DLD1 (cell line): ENCODE results near the gene CACTIN.
"Not testable (repeated sequence)": the region's sequence is repeated elsewhere in the genome, so short reads cannot be mapped to it uniquely, and the experiment has no call there.

Source experiments
- in situ Hi-C: cut with HindIII; loops from 2 replicates; pipeline ENCODE4 v1.10.0; 2017; ENCODE audit warnings: low sequenced_read_pairs

The CACTIN gene

DNA sequence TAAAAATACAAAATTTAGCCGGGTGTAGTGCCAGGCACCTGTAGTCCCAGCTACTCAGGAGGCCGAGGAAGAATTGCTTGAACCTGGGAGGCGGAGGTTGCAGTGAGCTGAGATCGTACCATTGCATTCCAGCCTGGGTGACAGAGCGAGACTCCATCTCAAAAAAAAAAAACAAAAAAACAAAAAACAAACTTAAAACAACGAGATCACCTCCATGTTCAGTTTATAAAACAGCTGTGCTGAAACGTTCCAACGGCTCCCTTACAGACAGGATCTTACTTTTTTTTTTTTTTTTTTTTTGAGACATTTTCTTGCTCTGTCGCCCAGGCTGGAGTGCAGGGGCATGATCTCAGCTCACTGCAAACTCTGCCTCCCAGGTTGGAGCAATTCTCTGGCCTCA, 2.2 kb upstream of the CACTIN start:
- in situ Hi-C loops, result not testable (repeated sequence)

DNA sequence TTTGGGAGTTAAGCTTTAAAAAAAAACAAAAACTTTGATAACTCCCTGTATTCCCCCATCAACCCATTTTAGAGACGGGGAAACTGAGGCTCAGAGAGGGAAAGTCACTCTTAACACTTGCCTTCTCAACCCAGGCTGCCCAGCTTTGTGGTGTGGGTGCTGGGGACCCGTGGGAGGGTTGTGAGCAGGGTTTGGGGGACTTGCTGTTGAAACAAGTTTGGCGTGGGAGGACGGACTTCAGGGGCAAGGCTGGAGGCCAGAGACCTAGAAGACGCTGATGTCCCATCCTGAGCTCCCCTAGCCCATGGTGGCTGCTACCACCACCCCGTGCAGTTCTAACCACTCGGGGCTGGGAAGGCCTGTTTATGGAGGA, 747 bp upstream of the CACTIN start:
- in situ Hi-C loops, result no loop called here

DNA sequence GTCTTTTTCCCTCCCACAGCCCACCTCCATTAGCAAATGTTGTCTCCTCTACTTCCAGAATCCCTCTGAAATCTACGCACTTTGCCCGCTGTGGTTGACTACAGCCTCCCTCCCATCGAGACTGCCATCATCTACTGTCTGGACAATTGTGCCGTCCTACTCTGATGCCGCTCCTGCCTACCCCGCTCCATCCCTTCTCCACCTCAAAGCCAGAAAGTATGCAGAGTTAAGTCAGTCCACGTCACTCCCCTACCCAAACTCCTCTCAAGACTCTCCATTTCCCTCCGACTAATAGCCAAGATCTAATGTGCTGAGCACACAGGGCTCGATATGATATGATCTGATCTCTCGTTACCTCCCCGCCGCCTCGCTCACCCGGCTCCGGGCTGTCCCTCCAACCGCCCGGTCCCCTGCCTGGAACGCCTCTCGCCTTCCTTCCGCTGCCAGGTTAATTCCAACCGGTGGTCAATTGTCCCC, 556 bp downstream of the CACTIN start:
- in situ Hi-C loops, result no loop called here

DNA sequence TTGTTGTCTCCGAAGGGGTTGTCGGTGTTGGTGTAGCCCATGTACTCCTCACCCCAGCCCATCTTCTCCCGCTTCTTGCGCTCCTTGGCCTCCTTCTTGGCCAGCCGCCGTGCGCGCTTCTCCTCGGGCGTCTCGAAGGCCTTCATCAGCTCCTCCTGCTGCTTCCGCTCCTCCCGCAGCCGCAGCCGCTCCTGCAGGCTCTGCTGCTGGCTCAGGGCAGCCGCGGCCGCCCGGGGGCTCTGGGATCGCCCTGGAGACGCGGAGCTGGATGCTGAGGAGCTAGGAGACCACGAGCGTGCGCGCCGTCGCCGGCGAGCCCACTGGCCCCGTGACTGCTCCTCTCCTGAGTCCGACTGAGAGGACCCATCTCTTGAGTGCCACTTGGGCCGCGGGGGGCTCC, 2.9 kb downstream of the CACTIN start:
- in situ Hi-C loops, result no loop called here

DNA sequence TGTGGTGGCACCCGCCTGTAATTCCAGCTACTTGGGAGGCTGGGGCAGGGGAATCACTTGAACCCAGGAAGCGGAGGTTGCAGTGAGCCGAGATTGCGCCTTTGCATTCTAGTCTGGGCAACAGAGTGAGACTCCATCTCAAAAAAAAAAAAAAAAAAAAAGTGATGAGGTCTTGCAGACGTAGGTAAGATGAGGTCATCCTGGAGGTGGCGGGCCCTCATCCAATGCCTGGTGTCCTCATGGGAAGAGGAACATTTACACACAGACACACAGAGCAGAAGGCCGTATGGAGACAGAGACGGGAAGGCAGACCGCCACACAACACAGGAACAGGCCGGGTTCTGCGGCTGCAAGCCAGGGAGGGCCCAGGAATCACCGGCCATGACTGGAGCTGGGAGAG, 4.4 kb downstream of the CACTIN start:
- in situ Hi-C loops, result no loop called here

DNA sequence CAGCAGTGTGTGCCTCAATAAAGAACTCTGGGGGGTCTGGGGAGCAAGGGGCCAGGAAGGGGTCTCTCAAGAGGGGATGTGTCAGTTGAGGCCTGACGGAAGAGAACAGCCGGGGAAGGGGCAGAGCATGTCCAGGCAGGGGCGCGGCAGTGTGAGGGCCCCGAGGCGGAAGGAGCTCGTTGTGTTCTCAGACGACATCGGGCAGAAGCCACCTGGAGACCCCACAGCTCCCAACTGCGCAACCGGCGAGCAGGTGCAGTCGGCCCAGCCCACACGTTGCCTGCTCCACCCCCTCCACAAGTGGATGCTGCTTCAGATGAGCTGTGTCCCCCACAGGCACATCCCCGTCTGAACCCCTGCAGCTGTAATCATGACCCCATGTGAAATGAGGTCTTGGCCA, 4.9 kb downstream of the CACTIN start:
- in situ Hi-C loops, result no loop called here

DNA sequence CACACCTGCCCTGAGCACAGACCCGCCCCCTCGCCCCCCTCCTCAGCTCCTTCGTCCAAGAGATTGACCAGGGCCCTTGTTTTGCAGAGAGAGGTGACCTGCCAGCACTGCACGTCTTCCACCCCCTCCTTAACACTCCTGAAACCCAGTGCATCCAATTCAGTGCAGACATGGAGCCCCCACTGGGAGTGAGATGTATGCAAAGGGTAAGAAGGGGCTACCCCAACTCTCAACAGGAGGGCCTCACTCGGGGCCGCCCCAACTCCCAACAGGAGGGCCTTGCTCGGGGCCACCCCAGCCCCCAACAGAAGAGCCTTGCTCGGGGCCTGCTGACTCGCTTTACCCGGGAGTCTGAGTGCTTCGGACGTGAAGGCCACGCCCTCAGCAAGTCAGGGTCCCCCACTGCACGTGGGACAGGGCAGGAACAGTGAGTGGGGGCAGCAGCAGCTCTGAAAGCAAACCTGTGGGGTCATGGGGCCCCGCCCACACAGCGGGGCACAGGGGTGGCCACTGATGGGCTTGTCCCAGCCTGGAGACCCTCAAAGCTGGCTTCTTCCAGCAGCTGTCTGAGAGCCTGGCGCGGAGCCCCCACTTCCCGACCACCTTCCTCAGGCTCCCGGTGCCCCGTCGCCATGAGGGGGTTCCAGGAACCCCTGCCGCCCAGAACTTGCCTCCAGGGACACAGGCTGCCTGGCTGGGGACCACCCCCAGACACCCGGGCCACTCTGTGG, 5.6 kb downstream of the CACTIN start:
- in situ Hi-C loops, result no loop called here

DNA sequence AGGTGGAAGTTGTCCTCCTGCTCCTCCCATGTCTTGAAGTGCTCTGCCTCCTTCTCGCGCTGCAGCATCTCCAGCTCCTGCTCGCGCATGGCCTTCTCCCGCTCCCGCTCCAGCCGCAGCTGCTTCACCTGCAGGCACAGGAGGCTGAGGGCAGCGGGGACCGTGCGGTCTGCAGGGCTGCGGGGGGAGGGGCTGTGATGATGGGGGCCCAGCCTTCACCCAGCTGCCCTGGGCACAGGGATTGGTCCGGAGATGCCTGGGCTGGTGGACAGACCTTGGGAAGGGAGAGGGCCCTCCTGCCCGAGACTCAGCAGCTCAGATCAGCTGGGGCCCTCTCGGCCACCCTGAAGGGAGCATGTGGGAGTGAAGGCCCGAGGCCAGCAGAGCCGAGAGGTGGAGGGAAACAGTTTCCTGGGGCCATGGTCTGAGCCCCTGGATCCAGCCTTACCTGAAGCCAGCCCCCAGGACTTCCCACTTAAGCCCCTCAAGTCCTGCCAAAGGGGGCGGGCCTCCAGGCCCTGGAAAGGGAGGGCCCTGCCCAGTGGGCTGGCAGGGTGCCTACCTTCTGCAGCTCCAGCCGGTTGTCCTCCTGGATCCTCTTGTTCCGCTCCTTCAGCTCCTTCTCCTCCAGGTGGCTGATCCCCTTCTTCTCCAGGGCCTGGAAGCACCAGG, 6.3 kb downstream of the CACTIN start:
- in situ Hi-C loops, result no loop called here

DNA sequence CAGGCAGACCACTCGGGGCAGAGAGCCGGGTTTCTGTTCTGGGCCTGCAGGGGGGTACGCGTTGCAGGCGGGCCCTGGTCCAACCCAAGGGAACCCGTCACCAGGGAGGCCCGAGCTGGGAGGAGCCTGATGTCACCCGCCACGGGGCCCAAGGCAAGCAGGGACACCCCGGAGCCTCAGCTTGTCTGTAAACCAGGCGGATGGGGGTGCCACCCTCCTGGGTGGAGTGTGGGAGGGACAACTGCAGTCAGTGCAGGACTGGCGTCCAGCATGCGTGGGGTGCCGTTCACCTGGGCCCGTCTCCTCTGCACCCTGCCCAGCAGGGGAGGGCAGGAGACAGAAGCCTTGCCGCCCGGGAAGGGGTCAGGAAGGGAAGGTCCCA, 7.0 kb downstream of the CACTIN start:
- in situ Hi-C loops, result no loop called here

DNA sequence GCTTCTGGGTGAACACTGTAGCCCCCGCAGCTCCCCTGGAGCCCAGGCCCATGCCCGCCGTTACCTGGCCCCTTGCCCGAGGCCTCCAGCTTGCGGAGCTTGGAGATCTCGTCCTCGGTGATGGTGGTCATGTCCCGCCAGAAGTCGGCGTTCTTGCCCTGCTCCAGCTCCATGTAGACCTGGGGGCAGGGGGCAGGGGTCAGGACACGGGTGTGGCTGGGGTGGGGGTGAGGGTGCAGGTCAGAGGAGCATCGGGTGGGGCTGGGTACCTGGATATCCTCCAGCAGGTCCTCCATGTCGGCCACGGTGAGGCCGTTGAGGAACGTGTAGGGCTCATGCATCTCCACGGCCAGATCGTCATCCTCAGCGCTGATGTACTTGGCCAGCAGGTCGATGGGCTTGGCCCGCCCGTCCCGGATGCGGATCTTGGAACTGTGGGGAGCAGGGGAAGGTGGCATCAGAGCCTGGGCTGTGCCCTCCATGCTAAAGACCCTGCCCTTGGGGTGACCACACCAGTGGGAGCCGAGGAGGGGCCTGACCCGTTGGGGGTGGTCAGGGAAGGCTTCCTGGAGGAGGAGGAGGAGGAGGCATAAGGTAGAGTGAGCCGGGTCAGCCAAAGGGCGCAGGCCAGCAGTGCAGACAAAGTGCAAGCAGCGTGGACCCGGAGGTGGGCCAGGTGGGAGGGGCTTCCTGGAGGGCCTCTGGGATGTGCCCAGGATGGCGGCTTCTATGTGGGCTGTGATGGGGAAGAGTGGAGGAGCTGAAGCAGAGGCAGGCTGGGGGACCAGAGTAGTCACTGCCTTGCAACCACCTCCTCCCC, 7.6 kb downstream of the CACTIN start:
- in situ Hi-C loops, result no loop called here

DNA sequence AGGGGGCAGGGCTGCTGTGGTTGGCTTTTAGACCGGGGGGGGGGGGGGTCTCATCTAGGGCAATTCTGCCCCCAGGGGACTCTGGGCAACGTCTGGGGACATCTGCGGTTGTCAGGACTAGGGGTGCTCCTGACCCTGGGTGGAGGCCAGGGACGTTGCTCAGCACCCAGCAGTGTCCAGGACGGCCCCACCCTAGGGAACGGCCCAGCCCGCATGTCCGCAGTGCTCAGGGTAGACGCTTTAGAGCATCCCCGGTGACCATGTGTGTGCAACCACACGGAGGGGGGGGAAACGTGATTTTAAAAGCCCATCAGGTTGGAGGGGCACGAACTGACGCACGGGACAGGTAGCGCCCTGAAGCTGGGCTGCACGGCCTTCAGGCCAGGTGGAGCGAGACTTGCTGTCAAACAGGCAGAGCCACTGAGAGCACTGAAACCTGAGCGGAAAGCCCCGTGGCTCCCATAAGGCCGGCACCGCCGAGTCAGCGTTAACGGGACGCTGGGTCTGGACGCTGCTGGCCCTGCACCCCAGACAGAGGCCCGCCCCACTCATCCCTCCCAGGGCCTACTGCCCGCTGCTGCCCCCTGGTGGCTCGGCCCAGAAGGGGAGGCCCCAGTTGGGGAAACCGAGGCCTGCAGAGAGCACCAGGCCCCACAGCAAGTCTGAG, 8.3 kb downstream of the CACTIN start:
- in situ Hi-C loops, result no loop called here

DNA sequence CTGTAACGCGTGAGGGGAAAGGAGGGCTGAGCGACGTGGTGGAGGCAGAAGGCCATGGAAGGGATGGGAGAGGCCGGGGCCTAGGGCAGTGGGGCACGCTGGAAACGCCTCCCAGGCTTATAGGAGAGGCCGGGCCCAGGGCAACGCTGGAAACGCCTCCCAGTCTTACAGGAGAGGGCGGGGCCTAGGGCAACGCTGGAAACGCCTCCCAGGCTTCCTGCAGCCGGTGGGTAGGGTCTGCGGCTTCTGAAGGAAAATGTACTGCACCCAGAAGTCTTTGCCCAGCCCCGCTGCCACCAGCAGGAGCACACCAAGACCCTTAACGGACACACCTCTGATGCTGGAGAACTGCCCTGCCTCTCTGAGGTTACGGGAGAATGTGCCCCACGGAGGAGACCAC, 9.1 kb downstream of the CACTIN start:
- in situ Hi-C loops, result no loop called here

DNA sequence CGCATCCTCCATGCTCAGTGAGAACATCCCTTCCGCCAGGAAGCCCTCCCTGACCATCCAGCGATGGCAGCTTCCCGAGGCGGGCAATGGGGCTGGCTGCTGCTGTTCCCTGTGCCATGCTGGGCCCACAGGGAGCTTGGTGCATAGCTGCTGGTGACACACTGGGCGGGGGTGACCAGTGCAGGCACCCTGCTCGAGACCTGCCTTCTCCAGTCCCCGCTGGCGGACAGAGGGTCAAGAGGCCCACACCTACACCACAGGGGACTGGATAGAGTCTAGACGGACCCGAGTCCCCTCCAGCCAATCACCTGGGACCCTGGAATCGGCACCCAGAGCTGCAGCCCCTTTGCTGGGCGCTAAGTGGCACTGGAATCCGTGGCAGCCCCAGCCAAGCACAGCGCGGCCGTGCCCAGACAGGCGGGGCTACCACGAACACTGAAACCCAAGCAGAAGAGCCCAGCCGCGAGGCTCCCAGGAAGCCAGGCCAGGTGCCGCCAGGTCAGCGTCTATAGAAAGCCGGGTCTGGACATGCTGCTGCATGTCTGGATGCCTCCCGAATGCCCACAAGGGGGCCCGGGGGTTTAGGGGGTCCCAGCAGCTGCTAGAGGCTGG, 11.0 kb downstream of the CACTIN start:
- in situ Hi-C loops, result no loop called here

DNA sequence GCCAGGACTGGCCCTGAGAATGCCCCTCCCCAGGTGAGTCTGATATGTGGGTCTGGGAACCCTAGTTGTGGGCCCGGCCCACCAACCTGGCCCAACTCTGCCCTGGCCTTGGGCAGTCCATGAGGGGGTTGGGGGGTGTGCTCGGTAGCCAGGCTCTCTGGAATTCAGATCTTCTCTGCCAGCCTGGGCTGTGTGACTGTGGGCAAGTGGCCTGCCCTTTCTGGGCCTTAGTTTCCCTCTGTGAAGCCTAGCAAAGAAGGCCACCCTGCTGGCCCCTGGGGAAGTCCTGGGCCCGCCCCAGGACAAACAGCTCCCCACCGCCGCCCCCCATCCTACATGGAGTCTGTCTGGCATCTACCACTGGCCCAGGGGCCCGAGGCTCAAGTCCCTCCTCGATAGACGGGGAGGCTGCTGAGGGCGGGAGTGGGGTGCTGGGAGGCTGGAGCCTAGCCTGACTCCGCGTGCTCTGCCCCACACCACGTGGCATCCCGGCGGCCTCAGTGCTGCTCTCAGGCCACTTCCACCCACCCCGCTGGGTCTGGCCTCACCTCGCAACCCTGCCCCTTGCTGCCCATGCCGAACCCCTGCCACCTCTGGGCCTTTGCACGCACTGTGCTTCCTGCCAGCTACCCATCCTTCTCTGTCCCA, 11.6 kb downstream of the CACTIN start:
- in situ Hi-C loops, result no loop called here

DNA sequence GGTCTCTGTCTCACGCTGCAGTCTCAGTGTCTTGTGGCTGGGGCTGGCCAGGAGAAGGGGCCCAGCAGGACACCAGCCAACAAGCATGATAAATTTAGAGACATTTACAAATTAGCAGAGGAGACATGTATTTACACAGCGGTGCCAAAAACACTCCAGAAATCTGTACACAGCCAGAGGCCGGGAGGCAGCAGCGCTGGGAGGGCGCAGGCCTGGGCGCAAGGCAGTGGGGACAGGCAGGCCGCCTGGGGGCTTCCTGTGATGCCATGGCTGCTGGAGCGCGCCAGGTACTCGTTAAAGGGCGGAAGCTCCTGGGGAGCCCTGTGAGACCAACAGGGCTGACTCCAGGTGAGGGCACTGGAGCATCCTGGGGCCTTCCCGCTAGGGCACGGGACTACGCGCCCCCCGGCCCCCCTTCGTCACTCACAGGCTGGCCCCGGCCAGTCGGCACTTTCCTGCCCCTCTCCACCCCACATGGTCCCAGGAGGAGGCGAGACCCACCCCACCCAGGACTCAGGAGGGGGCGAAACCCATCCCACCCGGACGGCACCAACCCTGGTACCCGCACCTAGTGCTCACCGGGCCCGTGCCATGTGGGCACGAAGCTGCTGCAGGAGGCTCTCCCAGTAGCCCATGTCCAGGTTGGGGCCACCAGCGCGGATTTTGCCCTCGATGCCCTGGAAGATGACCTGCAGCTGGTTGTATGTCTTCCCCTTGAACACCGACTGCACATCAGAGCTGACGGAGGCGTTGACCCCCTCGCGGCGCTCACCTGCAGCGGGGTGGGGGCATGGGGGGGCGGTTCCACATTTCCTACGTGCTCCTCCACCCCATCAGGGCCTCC, 12.6 kb downstream of the CACTIN start:
- in situ Hi-C loops, result no loop called here

DNA sequence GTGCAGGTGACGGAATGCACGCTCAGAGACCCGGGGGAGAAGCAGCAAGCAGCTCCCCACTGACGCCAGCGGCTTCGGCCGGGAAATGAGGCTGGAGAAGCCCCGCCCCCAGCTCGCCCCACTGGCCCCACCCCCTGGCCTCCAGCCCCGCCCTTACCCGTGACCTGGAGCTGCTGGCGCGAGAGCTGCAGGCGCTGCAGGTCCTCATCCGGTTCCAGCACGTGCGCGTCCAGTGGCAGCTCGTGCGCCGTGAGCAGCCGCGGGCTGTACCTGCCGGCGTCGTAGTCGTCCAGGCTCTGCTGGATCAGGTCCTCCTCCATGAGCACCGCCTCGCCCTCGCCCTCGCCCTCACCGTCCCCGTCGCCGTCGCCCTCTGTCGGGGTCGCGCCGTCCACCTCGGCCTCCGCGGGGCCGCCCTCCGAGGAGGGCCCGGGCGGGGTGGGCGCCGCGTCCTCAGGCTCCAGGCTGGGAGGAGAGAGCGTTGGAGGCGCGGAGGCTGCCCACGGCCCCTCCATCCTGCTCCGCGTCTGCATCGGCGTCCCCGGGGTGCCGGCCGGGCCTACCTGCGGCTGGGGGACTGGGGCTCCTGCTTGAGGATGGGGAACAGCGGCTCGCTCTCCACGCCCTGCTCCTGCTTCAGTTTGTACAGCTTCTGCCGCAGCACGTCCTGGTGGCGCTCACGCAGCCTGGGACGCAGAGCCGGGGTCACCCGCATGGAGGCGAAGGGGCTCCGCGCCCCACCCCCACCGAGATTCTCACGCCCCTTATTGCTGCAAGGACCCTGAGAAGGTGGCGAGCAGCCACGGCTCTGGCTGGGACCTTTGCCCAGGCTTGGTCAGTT, 13.5 kb downstream of the CACTIN start:
- in situ Hi-C loops, result no loop called here

DNA sequence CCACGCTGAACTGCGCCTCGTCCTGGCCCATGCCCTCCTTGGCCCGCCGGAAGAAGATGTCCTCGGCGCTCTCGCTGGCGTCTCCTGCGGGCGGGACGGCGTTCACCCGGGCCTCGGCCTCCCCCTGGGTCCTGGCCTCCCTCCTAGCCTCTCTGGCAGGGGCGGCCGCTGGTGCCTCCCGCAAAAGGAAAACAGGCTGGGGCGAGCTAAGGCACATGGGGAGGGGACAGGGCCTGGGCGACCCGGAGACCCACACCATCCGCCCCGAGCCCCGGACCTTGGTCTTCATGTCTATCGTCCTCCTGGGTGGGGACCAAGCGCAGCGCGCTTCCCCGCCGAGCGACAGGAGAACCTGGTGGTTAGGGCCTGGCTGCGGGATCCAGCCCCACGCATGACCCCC, 14.3 kb downstream of the CACTIN start:
- in situ Hi-C loops, result no loop called here

DNA sequence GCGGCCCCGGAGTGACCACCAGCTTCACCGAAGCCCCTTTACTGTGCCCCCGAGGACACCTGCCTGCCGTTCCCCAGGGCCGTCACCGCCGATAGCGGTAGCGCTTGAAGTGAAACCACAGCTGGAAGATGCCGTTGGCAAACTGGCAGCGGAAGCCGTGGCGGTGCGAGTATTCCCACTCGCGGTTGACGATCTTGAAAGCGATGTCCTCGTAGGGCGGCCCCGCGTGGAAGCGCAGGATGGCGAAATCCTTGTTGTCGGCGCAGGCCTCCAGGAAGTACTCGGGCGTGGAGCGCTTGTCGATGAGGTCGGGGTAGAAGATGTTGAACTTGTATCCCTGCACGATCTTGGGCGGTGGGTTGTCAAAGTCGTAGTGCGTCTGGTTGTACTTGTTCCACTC, 14.7 kb downstream of the CACTIN start:
- in situ Hi-C loops, result no loop called here
